Stimulated activated CD4-positive, alpha-beta T cell treated with anti-CD3 and anti-CD28 coated beads, TNF-alpha, amount 100 ng/mL, for 24 hours (primary cell): ENCODE results near the gene UNC13D.

Experiments used
- DNase-seq, 3 experiments: peaks; one replicate each; pipeline ENCODE4 v3.0.0-alpha.2; 2020; ENCODE audit warnings: low read depth in 3 of 3

The UNC13D gene

DNA sequence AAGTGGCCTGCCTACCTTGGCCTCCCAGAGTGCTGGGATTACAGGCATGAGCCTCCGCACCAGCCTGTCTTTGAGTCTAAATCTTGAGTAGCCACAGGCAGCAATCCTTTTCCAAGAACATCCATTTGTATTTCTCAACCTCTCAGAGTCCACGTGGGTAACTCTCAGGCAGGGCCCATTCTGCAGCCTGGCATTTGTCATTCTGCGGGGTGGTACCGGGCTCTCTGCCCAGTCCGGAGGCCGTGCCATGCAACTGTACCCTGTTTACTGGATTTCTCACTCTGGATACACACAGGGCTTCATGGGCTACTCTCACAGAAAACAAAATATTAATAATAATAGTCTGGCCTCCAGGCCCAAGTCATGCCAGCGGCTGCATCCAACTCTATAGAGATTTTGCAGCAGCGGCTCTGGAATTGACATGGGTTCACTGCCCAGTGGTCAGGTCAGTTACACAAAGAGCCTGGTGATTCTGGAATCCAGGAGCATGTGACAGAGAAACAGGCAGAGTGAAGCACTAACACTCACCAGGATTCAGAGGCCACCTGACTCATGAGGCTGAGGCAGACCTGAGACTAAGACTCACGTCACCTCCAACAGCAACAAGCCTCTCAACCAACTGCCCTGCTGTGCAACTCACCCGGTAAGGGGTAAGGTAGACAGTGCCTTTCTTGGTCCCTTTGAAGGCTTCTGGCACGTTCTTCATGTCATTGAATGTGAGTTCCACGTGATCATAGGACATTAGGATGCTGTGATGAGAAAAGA is 6.9 kb upstream of the UNC13D start:
- no peak for DNase-seq

DNA sequence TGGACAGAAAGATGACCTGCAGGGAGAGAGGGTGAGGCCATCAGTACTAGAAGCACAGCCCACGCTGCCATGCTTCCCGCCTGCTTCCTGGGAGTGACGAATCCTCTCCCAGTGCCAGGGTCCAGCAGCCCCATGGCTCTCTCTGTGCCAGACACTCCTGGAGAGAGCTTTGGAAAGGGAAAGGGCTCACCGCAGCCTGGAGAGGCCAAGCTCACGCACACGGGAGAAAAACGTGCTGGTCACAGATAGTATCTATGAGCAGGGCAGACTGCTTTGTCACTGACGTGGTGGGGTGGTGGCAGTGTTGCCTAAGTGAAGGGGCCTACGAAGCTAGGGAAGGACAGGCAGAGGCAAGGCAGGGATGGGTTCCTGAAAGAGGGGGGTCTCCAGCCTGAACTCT is 5.5 kb upstream of the UNC13D start:
- DNase-seq, result no peak

DNA sequence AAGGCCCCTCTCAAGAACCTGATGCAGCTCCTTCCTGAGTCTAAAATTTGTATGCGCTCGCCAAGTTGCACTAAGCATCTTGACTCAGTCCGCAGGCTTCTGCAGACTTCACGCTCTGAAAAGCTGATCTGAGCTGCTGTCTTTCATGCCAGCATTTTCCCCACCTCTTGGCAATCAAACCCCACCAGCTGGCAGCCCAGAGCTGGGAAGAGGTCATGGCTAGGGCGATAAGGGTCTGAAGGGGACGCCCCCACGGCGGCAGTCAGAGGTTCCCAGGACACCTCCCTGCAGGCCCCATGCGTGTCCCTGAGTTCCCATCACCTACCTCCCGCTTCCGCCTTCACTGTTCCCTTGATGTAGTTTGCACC is 5.1 kb upstream of the UNC13D start:
- DNase-seq, result no peak

DNA sequence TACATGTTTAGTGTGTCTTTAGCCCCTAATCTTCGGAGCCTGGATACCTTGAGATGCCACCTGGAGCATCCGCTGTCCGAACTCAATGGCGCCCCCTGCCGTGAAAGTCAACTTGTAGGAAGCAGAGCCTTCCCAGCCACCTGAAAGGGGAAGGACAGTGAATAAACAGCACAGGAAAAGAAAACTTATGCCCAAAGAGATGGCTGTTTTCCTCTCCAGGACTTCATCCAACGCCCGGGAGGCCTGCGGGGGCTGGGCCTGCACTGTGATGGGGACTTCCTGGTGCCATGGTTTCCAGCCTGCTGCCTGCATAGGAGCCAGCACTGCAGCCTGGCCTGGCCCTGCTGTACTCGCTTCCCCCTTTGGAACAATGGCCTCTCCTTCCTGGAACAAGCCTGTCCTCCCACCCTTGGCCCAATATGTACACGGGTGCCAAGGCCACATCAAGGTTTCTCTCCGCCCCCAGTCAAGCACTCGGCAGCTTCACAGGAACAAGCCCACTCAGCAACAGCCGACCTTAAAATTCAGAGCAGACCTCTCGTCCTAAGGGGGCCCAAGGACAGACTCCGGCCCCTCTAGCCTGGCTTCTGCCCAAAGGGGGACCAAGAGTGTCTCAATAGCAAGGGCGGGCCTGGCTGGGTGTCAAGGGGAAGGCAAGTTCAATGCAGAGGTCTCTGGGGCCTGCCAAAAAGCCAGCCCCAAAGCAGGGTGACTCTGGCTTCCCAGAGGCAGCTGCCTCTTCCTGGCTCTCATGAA is 4.5 kb upstream of the UNC13D start:
- DNase-seq, result peak; percentile 67 to 84 (median 77)

GRCh38 chr17:75847614-75848522 is 3.7 kb upstream of the UNC13D start:
- DNase-seq, result no peak

DNA sequence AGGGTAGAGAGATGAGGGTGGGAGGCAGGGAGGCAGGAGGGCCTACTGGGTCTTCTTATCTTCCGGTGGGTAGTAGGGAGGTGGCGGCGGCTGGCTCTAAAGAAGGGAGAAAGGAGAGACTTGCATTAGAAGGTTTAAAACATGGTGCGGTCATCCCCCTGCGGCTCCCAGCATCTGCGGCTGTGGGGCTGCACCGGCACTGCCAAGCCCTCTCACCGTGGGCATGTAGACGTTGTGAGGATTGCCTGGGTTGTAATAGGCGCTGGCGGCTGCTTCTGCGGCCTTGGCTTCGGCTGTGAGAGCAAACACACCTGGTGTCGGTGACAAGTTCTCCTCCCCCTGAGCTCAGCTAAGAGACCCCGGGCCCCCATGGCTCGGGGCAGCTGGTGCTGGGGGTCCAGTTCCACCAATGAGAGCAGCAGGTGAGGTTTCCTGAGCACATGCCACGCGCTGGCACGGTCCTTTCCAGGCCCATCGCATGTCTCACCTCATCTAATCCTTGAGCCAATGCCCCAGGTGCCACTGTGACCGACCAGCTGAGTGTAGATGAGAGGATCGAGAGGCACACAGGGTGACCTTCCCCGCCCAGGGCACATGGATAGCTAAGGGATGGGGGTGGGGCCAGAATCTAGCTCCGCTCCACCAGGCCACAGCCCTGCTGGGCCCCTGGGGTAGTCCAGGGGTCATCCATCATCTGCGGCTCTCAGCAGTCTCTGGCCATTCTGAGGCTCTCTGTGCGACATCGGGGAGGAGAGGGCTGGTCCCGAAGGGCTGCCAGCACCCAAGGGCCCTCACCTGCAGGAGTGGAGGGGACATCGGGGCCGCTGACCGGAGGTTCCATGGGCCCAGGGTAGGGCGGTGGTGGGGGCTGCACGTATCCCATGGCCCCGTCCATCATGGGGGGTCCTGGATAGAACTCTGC is 2.7 kb upstream of the UNC13D start:
- no peak for DNase-seq

DNA sequence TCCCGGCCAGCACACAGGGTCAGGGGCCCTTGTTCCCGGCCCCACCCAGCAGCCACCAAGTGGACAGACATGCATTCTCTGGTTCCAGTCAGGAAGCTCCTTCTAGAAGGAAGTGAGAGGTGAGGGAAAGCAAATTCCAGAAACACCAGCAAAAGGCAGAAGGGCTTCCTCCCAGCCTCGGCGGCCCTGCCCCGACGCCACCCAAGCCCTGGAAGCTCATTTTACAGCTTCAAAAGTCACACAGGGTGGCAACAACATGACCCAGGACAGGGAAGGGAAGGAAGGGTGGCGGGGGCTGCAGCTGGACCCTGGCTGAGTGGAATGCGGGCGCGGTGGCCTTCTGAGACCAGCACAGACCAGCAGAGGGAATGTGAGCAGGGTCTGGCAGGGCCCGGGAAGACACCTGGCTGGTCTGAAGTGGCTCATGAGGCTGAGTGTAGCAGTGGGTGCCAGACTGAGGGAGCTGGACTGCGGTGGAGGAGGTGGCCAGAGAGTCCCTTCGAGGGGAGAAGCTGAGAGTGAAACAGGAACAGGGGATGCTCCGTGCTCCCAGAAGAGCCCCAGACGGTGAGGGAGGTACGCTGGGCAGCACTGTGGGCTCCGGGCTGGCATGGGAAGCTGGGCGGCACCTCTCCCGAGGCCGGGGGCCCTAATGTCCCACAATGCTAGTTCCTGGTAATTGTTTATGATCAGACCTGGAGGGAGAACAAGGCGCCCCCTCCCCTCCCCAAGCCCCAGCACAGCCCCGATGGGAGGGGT is 1.9 kb upstream of the UNC13D start:
- no peak for DNase-seq

DNA sequence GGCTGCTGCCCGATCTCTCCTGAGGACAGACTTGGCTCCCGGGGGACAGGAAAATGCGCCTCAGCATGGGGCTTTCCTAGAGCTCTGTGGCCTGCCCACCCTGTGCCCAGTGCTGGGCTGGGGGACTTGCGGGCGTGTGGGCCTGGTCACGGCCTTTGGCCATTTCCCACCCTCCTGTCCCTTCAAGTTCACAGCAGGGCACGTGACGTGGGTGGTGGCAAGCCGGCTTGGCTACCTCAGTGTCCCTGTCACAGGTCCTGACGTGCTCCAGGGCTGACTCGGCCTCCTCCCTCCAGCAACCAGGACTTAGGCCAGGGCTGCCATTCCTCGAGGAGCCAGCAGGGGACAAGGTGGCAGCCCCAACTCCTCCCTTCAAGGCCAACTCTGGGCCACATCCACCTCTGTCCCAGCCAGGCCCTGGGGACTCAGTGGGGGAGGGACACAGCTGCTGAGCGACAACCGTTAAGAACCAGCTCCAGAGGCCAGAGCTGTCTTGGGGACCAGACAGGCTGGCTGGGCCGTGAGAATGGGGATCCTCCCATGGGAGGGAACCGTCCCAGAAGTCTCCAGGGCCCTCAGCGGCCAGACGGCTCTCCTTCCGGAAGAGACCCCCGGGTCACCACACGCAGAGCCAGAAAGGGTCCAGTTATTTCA is 981 bp upstream of the UNC13D start:
- peak in 1 of 3 experiments; percentile 68 for DNase-seq

DNA sequence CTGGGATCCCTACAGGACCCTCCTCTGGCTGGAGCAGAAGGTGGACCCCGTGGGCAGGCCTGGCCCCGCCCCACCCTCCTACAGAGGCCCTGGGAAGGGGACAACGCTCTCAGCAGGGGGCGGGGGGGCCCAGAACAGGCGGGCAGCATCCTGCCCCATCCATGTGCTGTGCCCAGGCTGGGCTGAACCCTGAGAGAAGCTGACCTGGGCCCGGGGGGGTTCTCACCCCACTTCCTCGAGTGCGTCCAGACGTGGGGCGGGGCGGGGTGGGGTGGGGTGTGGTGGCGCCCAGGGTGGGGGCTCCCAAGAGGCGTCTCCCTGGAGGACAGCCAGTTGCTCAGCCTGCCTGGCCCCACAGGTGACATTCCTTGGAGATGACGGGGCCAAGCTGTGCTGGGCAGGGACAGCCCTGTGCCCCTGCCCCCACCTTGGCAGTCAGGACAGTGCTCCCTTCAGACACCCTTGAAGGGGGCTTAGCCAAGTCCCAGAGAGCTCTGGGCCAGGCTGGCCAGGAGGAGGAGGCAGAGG is 390 bp upstream of the UNC13D start:
- DNase-seq, result peak in 1 of 3 experiments; percentile 41

- no peak for DNase-seq
Measured at GRCh38 chr17:75842963-75843576, 1.1 kb downstream of the UNC13D start.

DNA sequence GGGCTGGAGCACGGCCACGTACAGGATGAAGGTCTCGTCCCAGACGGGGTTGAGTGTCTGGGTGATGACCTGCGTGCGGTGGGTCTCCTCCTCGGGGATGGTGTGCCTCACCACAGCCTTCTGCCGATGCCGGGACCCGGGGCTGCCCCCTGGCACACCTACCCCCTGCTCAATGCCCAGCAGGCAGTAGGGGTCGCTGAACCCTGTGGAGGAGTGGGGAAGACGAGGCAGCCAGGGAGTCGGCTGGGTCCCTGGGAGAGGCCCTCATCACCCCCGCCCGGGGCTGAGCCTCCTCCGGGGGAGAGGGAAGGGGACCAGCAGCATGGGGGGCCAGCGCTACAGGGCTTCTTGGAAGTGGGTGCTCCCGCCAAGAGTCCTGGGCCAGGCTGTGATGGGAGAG is 1.8 kb downstream of the UNC13D start:
- no peak for DNase-seq

- no peak for DNase-seq
Measured at GRCh38 chr17:75840799-75841164, 3.4 kb downstream of the UNC13D start.

DNA sequence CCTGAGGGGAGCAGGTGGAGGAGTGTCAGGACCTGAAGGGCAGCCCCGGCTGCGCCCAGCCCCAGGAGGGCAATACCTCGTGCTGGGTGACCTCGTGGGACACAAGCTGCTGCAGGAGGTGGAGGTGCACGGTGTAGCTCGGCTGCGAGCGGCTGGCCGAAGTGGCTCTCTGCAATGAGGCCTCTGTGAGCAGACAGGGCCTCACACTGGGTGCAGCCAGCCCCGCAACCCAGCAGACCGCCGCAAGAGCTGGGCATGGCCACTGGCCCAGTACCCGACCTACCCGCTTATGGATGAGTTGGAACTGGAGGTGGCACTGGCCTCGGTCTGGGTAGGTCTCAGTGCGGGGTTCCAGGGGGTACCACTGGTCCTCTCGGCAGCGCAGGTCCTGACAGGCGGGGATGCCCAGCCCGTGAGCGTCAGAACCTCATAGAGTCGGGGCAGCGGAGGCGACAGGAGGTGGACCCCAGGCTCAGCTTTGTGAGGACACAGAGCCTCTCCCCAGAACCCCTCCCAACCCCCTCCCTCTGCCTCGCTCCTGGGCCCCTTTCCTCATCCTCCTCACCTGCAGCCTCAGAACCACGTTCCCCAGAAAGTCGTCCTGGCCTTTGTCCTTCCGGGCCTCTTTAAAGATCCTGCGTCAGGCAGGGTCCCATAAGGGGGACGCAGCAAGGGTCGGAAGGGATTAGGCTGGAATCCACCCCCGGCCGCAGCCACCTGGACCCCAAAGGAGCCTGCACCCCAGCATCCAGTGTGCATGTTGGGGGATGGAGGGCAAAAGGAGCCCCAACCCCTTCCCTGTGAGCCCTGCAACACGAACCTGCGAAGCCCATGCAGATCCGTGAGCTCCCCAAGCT is 4.0 kb downstream of the UNC13D start:
- no peak for DNase-seq

- no peak for DNase-seq
Measured at GRCh38 chr17:75838410-75838809, 5.8 kb downstream of the UNC13D start.

DNA sequence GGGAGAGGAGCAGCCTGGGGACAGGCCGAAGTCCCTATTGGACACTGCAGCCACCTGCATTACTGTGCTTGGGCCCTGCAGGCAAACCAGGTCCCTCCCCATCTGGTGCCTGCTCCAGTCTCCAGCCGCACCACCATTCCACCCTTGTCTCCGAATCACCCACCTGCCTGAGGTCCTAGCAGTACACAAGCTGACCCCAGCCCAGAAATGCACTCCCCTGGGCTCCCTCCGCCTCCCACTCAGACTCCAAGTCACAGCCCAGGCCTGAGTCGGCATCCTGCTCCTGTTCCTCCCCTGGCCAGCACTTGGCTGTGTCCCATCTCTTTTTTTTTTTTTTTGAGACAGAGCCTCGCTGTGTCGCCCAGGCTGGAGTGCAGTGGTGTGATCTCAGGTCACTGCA is 6.3 kb downstream of the UNC13D start:
- no peak for DNase-seq

GRCh38 chr17:75836605-75837004 is 7.6 kb downstream of the UNC13D start:
- no peak for DNase-seq

DNA sequence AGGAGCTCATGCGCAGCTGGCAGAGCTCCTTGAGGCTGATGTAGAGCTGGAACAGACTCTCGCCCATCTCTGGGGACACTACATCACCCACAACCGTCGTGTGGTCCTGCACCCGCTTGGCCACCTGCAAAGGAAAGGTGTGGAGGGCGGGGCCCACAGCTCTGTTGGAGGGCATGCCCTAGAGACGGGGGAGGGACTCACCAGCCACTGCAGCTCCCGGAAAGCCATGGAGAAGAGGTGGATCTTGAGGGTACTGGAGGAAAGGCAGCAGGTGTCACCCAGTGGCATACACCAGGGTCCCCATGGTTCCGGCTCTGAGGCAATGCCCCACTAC is 8.6 kb downstream of the UNC13D start:
- DNase-seq, result no peak

DNA sequence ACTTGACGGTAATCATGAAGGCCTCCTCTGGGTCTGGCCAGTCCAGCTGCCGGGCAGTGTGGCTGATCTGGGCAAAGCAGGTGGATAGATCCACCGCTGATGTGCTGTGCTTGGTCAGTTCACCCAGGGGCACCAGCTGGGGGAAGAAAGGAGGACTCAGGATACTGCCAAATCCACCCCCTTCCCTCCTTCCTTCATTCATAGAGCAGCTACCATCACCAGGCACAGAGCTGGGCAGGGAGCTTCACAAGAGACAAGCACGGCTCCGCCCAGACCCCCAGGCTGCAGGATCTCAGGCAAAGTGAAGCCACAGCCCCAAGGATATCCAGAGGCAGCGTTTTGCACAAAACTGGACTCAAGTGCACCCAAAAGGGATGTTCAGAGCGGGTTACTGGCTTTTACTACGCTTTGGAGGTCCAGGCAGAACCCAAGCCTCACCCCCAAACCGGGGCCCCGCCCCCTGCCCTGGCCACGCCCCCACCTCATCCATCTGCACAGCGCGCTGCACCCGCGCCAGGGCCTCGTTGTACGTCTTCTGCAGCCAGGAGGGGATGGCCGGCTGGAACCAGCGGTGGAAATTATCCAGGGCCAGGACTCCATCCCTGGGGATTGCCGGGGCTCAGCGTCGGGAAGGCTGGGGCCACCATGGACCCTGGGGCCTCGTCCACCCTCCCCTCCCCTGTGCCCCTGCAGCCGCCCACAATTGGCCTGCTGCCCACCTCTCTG is 9.1 kb downstream of the UNC13D start:
- no peak for DNase-seq
